CD4-positive, alpha-beta T cell treated with Interleukin-10 for 1 hour (primary cell): ENCODE measurements around the gene LRIT3.

Experiments used
- DNase-seq: peaks from one replicate; pipeline ENCODE4 v3.0.0-alpha.2; 2020

The LRIT3 gene

GRCh38 chr4:109912706-109913595, 65.0 kb downstream of the LRIT3 start, which contains the start of gene EGF:
EGF (plus strand) TSS chr4:109912883; CDS start chr4:109913336, 453 bp downstream.
- DNase-seq, result no peak

DNA sequence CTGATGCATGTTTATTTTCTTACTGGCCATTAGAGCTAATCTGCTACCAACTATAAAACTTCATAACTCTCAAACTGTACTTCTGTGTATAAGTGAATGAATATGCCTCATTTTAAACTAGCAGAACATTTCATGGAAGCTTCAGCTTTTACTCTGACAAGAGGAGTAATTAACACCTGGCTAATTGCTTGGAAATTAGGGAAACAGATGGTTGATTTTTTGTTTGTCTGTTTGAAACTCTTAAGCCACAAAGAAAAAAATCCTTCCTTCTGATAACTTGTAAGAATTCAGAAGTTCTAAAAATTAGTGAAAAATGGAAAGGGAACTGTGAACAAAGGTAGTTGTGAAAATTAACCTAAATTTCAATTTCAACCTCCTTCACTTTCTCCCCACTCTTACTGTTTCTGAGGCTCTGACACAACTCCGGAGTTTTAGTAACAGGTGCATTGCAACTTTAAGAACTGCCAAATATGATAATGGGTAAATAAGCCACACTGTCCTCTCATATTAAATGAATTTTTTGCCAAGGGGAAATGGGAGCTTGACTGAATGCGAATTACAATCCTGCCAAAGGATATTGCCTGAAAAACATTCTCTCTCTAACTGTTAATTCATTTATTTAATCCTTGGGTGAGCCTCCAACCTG, 65.8 kb downstream of the LRIT3 start:
- DNase-seq, result no peak

GRCh38 chr4:109914322-109914721, 66.4 kb downstream of the LRIT3 start:
- DNase-seq, result no peak

GRCh38 chr4:109915385-109916026, 67.6 kb downstream of the LRIT3 start:
- DNase-seq, result no peak

- DNase-seq, result no peak
These were observed 68.1 kb downstream of the LRIT3 start for GRCh38 chr4:109916027-109916409.

GRCh38 chr4:109921384-109921808, 73.5 kb downstream of the LRIT3 start:
- no peak for DNase-seq
